ENCODE results near the gene MAN2B2.

The MAN2B2 gene

DNA sequence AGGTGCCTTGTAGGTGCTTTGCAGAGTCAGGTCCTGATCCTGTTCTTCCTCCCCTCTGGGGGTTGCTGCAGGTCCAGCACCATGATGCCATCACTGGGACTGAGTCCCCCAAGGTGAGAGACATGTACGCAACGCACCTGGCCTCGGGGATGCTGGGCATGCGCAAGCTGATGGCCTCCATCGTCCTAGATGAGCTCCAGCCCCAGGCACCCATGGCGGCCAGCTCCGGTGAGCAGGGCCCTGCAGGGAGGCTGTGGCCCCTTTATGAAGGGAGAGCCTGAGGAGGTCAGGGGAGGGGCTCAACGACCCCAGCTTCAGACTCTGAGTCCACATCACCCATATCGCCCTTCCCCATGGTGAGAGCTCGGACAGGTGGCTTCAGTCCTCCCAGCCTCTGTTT, 23.1 kb downstream of the MAN2B2 start:
- no peak for DNase-seq

DNA sequence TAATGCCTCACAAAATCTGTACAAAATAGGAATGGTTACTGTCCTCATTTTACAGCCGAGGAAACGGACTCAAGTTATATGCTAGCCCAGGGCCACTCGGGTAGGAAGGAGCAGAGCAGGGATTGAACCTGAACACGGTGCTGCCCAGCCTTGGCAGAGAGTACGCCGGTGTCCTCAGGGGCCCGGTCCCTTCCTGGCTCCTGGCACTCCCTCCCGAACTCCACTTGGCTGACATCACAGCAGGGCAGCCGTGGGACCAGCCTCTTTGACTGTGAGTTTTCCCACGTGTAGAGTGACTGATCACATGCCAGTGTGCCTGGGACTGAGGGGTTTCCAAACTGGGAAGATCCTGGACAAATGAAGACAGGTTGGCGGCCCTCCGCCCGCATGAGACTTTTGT, 23.7 kb downstream of the MAN2B2 start:
- DNase-seq: no peak

DNA sequence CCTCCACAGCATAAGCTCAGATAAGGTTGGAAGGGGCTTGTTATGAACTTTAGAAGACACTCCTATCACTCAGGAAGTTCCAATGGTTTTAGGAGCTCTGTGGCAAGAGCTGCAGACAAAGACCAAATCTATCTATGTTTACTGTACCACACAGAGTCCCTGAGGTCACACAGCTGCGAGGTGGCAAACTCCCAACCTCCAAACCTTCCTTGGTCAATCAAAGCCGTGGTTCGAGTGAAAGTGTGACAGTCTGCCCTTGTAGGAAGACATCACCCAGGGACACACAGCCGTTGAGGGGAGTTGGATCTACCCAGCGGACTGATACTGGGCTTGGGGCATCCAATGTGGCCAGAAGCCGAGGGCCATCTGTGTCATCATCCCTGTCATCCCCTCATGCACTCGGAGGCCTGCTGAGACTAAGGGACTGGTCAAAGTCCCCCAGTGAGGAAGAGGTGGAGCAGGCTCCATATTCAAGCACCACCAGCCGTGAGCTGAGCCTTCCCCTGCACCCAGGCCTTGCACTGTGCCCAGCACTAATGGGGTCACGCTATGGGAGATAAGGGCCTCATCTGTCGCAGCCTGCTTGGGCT, 26.8 kb downstream of the MAN2B2 start:
- no peak for DNase-seq

DNA sequence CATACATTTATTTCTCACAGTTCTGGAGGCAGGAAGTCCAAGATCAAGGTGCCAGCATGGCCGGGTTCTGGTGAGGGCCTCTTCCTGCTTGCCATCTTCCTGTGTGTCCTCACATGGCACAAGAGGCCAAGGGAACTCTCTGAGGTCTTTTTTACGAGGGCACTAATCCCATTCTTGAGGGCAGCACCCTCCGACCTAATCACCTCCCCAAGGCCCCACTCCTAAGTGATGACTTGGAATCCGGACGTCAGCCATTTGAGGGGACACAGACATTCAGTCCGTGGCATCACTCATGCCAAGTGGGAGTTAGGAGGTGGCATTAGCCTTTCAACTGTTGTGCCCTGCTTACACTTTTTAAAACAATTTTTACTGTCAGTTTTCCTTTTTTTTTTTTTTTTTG, 27.3 kb downstream of the MAN2B2 start:
- no peak for DNase-seq

DNA sequence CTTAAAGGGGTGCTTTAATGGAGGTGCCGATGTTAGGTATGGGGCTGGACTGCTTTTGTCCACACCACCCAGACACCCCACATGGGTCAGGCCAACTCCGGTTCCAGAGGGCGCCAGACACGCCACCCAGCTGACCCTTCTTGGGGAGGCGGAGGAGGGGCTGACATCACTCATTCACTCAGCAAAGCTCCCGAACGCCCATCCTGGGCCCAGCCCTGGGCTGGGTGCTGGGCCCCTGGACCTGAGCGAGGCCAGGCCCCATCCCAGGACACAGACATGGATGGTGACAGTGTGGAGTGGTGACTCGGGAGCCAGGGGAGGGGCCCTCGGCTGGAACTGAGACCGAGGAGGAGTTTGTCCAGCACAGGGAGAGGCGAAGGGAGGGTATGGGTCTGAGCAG, 28.1 kb downstream of the MAN2B2 start:
- DNase-seq: no peak

DNA sequence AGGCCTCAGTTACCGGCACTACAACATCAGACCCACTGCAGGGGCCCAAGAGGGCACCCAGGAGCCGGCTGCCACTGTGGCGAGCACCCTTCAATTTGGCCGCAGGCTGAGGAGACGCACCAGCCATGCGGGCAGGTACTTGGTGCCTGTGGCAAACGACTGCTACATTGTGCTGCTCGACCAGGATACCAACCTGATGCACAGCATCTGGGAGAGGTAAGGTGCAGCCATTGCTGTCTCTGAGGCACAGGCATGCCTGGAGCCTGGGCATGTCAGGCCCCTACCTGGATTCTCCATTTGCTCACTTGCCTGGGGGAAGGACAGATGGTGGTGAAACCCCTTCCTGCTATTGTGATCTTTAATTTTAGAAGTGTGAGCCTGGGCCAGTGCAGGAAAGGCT, 30.1 kb downstream of the MAN2B2 start:
- DNase-seq: no peak

DNA sequence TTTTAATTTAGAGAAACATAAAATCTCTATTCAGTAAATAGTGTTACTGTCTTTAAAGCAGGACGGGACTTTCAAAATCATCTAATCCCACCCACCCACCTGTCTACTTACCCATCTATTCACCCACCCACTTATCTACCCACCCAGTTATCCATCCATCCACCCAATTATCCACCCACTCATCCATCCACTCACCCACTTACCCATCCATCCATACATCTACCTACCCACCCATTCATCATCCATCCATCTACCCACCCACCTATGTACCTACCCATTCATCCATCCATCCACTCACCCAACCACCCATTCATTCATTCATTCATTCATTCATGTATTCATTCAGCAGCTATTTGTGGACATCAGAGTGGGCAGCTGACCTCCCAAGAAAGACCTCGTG, 30.6 kb downstream of the MAN2B2 start:
- no peak for DNase-seq

DNA sequence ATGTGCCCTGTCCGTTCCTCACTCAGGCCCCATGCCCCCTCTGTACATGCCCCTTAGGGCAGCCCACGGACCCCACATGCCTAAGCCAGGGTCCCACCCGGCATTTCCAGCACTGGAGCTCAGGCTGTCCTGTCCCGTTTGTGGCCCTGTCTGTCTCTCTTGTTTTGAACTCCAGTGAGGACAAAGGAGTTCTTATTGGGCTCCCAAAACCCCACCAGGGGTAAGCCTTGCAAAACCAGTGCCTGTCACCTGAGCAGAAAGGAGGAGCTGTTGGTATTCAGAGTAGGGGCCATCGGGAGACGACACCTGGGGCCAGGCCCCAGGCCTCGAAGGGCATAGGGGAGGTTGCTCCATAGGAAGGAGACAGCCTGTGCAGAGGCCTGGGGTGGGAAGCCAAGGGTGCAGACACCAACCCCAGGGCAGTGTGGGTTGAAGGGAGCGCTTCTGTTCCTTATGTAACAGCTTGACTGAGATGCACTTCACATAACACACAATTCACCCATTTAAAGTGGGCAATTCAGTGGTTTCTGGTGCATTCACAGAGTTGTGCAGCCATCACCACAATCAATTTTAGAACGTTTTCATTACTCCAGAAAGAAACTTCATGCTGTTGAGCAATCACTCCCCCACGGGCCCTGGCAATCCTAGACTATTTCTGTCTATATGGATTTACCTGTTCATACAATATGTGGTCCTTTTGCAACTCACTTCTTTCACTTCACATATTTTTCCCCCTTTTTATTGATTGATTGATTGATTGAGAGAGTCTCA, 31.7 kb downstream of the MAN2B2 start:
- DNase-seq: no peak

DNA sequence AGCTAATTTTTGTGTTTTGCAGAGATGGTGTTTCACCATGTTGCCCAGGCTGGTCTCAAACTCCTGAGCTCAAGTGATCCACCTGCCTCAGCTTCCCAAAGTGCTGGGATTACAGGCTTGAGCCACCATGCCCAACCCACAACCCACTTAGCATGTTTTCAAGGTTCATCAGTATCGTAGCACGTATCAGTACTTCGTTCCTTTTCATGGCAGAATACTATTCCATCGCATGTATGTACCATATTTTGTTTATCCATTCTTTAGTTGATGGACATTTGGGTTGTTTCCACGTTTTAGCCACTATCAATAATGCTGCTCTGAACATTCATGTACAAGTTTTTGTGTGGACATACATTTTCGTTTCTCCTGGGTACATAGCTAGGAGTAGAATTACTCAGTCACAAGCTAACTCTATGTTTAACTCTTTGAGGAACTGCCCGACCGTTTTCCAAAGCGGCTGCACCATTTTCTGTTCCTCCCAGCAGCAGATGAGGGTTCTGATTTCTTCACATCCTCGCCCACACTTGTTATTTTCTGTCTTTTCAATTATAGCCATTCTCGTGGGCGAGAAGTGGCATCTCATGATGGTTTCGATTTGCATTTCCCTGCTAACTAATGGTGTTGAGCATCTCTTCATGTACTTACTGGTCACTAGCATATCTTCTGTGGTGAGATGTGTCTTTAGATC, 32.5 kb downstream of the MAN2B2 start:
- no peak for DNase-seq

DNA sequence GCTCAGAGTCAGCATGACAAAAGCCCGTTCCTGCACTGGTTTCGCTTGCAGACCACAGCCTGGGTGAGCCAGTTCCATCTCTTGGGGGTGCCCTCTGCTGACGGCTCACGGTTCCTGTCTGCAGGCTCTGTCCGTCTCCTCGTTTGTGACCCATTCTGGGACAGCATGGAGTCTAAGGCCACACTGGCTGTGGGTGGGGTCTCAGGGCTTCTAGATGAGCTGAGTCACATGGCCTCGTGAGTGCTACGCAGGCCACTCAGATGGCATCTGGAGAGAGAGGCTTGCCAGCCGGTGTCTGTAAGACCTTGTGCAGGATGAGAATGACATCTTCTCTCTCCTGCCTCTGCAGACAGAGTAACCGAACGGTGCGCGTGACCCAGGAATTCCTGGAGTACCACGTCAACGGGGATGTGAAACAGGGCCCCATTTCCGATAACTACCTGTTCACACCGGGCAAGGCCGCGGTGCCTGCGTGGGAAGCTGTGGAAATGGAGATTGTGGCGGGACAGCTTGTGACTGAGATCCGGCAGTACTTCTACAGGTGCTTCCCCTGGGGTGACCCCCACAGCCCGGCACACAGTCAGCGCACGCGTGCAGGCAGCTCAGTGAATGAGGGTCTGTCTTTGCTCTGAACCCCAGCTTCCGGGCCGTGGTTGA, 33.9 kb downstream of the MAN2B2 start:
- no peak for DNase-seq

DNA sequence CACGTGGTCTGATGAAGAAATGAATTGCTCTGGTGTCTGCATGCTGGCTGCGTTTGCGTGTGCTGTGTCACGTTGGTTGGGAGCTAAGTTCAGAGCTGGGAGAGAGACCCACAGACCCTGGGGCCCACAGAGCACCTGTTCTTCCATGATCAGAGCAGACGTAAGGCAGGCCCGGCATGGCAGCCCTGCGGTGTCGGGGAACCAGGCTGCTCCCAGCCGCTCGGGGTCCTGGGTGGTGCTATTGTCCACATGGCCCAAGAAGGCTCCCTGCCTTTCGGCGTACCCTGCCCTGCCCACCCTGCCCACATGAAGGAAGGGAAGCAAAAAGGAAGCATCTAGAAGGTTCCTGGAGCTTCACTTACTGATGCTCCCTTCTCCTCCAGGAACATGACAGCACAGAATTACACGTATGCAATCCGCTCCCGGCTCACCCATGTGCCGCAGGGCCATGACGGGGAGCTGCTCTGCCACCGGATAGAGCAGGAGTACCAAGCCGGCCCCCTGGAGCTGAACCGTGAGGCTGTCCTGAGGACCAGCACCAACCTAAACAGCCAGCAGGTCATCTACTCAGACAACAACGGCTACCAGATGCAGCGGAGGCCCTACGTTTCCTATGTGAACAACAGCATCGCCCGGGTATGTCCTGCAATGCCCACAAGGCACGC, 34.6 kb downstream of the MAN2B2 start:
- DNase-seq: no peak

DNA sequence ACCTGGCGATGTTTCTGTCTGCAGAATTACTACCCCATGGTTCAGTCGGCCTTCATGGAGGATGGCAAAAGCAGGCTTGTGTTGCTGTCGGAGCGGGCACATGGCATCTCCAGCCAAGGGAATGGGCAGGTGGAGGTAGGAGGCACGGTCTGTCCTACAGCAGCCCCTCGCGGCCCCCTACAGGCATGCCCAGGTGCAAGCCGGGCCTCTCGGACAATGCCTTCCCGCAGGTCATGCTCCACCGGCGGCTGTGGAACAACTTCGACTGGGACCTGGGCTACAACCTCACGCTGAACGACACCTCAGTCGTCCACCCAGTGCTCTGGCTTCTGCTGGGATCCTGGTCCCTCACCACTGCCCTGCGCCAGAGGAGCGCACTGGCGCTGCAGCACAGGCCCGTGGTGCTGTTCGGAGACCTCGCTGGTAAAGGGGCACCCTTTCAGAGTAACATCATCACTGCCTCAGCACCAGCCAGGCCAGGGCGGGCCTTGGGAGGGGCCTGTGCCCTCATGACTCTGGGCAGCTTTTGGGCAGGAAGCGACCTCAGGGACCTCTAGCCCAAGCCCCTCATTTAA, 36.0 kb downstream of the MAN2B2 start:
- DNase-seq: no peak

DNA sequence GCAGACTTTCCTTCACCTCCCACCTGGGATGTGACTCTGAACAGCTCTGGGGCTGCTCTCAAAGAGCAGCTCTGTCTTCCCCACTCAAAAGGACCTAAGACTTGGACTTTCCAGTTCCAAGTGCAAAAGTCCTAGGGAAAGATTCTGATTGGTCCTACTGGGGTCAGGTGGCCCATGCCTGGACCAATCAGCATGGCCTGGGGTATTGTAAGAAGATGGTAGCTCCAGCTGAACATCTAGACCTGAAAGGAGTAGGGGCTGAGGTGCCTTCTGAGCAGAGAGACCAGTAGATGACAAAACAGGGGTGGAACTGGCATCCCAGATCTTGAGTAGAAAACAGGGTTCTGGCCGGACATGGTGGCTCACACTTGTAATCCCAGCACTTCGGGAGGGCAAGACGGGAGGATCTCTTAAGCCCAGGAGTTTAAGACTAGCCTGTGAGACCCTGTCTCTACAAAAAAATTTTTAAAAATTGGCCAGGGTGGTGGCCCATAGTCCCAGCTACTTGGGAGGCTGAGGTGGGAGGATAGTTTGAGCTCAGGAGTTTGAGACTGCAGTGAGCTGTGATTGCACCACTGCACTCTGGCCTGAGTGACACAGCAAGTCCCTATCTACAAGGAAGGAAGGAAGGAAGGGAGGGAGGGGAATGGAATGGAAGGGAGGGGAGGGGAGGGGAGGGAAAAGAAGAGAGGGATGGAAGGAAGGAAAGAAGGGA, 38.1 kb downstream of the MAN2B2 start:
- no peak for DNase-seq

DNA sequence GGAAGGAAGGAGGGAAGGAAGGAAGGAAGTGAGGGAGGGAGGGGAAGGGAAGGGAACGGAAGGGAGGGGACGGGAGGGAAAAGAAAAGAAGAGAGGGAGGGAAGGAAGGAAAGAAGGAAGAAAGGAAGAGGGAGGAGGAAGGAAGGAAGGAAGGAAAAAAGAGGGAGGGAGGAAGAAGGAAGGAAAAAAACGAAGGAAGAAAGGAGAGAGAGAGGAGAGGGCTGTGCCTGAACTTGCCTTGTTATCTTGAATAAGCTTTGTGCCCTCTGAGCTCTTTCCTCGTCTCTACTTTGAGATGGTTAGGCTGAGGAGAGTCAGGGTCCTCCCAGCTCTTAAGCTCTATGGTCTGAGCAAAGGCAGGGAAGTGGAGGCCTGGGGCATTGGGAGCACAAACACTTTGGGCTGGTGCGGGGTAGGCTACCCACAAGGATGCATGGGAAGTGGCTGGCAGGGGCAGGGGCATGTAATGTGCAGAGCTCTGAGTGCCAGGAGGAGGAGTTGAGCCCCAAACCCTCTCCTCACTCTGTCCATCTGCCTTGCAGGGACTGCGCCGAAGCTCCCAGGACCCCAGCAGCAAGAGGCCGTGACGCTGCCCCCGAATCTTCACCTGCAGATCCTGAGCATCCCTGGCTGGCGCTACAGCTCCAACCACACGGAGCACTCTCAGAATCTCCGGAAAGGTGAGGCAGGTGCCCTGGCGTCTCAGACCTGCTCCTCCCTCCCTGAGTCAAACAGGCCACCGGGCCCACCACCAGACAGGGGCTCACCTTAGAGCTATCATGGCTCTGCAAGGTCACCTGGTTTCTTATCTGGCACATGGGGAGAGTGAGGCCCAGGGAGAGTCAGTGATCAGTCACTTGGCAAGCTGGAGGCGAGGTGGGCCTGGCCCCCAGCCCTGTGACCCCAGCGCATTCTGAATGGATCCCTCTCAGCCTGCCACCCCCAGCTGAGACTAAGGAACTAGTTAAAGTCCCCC, 39.0 kb downstream of the MAN2B2 start:
- DNase-seq: no peak

DNA sequence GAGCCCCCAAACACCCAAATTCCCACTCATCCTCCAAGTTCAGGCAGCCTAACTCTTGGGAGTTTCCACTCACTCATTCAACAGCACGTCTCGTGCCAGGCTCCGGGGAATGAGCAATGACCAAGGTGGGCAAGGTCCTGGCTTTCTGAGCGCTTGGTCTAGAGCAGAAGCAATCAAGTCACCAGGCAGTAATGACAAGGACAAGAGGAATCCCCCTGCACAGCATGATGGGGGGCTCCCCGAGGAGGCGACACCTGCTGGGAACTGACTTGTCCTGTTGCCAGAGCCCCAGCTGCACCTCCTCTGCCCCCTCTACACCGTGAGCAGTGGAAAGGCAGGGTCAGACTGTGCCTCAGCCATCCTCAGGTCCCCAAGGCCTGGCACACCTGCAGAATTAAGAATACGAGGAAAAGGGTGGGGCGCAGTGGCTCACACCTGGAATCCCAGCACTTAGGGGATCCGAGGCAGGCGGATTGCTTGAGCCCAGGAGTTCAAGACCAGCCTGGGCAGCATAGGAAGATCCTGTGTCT, 39.8 kb downstream of the MAN2B2 start:
- no peak for DNase-seq

DNA sequence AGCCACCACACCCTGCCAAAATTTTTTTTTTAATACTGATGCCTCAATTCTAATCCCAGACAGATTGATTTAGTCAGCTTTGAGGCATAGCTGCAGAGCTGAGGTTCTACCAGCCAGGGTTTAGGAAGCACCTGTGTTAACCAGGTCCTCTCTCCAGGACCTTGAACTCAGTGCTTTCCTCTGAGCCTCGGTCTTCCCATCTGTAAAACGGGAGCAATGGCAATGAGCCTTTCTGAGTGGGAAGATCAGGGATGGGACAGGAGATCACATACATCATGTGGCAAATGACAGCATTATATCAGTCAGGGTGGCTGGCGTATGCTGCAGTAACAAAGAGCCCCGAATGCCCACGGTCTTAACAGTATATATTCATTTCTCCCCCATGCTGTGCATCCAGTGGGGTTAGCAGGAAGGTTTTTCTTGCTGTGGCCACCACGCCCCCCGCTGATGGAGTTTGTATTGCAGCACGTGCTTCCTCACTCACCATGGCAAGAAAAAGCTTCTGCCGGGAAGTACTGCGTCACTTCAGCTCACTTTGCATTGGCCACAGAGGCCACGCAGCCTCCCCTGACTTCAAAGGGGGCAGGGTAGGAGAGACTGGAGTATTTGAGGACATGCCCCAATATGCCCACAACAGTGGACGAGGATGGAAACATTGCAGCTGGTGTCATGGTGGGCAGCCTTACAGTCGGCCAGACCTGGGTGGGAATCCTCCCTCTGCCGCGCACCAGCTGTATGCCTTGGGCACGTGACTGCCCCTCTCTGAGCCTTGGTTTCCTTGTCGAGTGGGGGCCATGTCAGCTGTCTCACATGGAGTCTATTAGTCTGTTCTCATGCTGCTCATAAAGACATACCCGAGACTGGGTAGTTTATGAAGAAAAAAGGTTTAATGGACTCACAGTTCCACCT, 41.4 kb downstream of the MAN2B2 start:
- no peak for DNase-seq

DNA sequence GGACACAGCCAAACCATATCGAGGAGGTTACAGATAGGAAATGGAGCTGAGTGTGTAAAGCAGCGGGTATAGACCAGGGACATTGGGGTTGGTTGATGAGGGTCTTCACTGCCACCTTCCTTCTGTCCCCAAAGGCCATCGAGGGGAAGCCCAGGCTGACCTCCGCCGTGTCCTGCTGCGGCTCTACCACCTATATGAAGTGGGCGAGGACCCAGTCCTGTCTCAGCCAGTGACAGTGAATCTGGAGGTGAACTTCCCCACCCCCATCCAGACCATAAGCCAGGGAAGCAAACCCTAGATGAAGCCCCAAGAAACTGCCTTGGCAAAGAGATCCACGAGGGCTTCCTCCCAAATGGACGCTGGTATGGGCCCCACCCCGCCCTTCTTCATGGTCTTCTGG, 42.3 kb downstream of the MAN2B2 start:
- DNase-seq: no peak

DNA sequence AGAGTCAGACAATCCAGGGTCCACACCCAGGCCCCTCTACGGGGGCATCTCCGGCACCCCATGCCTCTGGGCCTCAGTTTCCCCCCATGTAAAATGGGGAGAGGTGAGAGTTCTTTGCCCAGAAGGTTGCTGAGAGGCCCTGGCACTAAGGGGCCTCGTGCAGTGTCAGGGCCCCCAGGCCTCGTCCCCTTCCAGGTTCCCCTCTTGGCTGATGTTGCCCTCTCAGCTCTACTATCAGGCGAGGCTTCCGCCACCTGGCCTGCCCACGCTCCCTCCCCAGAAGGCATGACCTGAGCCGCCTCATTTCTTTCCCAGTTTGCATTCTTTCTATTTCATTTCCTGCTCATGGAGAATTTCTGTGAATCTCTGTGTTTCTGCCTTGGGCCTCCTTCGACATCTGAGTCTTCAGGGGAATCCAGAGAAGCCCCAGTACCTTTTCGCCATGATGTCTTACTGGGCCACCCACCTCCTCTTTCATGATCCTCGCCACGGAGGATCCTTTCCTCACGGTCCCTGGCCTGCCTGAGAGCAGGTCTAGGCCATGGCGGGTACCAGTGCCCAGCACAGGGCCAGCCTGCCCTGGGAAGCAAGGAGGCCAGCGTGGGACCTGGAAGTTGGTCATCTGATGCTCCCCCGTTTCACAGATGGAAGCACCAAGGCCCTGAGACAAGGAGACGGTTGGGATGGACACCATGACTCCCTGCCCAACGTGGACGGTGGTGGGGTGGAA, 43.6 kb downstream of the MAN2B2 start:
- no peak for DNase-seq

DNA sequence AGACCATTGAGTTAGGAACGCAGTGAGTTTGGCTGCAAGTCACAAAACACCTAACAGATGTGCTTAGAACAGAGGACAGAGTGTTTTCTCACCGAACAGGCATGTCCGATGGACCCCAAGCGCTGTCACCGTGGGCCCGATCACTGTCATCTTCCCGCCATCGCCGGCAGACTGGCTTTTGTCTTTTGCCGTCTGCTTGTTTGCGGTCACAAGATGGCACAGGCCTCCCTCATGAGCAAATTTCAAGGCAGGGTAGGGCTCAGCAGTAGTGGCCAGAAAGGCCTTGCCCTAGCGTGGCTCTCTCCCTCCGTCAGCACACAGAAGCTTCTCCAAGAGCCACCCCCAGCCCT, 44.1 kb downstream of the MAN2B2 start:
- DNase-seq: no peak
